PC-3 (cell line): ENCODE data around the gene JAK2.

Experiments used
- EZH2phosphoT487 ChIP-seq: fragments of 300-600 bp; sonication (generic); IDR thresholded peaks from 2 replicates; pipeline ENCODE4 v1.6.1; 2018; ENCODE audit warnings: mild to moderate bottlenecking, antibody characterized with exemption, low read length, borderline replicate concordance
- TF ChIP-seq, protein P1 (sequence below): fragments of 300-600 bp; sonication (generic); conservative IDR thresholded peaks from 2 replicates; pipeline ENCODE4 v1.5.1; 2017; ENCODE audit warnings: antibody characterized with exemption, low read depth, mild to moderate bottlenecking, low read length

- TF ChIP-seq, protein P1, sequence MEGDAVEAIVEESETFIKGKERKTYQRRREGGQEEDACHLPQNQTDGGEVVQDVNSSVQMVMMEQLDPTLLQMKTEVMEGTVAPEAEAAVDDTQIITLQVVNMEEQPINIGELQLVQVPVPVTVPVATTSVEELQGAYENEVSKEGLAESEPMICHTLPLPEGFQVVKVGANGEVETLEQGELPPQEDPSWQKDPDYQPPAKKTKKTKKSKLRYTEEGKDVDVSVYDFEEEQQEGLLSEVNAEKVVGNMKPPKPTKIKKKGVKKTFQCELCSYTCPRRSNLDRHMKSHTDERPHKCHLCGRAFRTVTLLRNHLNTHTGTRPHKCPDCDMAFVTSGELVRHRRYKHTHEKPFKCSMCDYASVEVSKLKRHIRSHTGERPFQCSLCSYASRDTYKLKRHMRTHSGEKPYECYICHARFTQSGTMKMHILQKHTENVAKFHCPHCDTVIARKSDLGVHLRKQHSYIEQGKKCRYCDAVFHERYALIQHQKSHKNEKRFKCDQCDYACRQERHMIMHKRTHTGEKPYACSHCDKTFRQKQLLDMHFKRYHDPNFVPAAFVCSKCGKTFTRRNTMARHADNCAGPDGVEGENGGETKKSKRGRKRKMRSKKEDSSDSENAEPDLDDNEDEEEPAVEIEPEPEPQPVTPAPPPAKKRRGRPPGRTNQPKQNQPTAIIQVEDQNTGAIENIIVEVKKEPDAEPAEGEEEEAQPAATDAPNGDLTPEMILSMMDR: no peak
- no peak for TF ChIP-seq EZH2phosphoT487
These were observed 77.6 kb downstream of the JAK2 start for GRCh38 chr9:5062631-5063030.
